NCI-H345 (cell line): ENCODE data around the gene RAB6A.

Source experiments
- DNase-seq: peaks from one replicate; lab custom pipeline; 2025; lab: John Stamatoyannopoulos, UW

The RAB6A gene

DNA sequence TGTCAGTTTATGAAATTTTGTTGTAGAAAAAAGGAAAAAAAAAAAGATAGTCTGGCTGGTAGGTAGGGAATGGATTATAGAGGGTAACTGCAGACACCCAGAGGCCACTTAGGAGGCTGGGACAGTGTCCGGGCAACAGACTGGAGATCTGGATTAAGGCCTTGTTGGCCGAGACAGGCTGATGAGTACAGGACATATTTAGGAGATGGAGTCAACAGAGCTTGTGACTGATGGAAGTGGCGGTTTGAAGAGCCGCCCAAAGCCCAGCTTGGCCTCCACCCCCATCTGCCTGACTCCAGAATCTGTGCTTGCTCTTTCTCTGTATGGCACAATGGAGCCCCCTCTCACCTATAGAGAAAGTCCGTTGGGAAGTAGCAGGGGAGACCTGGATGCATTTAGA is 106.9 kb downstream of the RAB6A start:
- DNase-seq: no peak

DNA sequence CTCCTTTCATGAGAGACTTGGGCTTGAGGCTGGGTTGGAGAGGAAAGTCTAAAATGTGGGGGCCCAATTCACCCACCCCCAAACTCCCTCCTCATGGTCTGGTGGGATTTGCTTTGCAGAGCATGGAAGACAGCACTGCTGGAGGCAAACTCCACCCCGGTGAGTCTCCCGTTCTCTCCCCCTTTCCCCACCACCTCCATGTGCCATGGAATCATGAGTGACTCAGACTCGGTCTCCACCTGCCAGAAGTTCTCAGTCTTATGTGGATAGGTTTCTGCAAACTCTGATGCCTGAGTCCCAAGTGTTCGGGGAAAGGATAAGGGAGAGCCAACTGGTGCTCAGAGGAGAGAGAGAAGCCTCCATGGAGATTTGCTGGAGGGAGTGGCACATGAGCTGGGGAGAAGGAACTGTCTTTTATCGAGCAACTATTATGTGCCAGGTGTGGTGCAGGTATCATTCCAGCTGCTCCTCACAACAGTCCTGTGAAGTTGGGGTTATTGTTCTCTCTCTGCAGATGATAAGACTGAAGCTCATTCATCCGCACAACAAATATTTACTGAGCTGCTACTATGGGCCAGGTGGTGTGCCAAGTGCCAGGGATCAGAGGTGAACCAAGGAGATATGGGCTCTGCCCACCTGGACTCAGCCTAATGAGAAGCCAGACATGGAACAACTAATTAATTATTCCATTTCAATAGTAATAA is 107.9 kb downstream of the RAB6A start:
- no peak for DNase-seq

DNA sequence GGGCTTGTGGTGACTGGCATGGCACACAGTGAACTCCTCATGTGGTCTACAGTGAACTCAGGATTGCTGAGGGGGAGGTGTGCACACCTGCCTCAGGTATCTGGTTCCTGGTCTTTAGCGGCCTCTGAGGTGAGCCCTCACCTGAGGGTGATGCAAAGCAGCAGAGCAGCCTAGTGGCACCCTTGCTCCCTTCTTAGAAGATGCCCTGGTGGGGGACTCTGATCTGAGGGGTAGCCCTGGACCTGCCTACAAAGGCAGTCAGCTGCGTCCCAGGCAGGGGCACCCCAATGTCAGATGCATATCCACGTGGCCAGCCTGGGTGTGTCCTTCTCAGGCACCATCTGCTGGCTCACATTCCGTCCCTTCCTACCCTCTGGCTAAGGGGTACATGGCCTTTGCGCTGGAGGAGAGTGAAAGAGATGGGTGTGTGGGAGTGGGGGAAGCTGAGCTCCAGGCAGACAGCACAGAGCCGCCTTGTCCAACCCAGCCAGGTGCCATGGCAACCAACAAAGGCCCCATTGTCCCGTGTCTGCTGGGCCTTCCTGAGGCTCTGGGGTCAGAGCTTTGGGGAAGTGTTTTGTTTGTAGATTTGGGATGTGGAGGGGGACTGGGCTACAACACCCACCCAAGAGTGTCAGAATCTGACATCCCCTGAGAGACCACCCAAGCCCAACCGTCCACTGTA is 108.7 kb downstream of the RAB6A start:
- no peak for DNase-seq

DNA sequence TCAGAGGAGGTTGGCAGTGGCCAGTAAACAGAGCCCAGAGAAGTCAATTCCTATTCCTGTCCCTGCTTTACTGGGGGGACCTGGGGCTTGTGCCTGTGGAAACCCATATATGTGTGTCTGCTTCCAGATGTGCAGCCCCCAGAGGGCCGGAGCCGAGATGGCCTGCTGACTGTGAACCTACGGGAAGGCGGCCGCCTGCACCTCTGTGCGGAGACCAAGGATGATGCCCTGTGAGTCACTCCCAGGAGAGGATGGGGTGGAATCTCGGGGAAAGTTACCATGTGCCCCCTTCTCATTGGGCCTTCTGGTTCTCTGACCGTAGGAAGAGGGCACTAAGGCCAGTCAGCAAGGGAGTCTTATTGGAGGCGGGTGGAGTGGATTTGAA is 109.2 kb downstream of the RAB6A start:
- DNase-seq: no peak

DNA sequence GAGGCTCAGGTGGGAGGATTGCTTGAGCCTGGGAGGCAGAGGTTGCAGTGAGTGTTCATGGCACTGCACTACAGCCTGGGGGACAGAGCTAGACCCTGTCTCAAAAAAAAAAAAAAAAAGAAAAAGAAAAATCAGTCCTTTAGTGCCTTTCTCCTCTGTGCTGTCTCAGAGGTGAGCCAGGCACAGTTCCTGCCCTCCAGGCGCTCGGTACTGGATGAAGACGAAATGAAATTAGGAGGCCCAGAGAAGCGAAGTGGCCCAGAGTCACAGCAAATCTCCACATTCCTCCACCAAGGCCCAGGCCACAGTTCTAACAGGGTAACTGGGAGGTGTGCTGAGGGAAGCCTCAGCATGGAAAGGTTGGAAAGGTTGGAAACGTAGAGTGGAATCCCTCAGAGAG is 109.6 kb downstream of the RAB6A start:
- DNase-seq: no peak

DNA sequence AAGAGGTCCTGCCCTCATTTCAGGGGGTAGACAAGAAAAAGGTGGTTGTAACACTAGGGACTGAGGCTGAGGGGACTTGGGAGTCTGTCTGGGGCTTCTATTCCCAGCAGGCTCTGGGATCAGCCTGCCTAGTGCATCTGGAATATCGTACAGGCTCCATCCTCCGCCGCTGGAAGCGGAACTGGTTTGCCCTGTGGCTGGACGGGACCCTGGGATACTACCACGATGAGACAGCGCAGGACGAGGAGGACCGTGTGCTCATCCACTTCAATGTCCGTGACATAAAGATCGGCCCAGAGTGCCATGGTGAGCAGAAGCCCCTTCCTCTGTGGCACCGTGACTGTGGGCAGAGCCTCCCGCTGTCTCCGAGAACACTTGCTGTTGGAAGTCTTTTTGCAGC is 110.5 kb downstream of the RAB6A start:
- no peak for DNase-seq

DNA sequence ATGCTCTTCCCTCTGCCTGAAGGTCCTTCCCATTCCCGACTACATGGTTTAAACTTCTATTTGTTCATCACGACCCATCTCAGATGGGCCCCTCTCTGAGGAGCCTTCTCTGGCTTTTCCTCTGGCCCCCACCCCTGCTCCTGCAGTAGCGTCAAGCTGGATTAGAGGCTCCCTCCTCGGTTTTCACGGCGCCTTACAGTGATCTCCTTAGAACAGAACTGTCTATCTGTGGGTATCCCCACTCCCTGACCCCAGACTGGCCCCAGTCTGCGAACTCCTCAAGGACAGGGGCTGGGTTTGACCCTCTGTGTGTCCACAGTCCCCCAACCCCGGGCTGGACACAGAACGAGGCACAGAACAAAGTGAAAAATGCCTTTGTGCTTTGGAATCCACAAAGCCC is 111.7 kb downstream of the RAB6A start:
- DNase-seq: no peak

DNA sequence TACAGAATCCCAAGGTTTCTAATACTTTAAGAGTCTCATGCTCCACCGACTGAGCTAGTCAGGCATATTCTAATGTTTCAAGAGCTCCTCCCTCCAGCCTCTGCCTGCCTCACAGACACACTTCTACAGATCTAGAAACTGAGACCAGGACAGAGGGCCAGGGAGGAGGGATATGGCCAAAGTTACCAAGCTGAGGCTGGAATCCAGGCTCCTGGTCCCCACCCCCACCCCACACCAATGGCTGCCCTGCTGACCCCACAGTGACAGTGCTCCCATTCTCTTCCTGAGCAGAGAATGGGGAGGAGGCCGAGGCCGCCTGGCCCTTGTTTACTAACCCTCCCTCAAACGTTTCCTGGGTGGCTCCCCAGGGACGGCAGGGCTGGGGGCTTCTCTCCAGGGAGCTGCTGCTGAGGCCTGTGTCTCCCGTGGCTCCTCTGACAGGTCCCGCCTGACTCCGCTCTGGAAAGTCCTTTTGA is 112.3 kb downstream of the RAB6A start:
- no peak for DNase-seq

DNA sequence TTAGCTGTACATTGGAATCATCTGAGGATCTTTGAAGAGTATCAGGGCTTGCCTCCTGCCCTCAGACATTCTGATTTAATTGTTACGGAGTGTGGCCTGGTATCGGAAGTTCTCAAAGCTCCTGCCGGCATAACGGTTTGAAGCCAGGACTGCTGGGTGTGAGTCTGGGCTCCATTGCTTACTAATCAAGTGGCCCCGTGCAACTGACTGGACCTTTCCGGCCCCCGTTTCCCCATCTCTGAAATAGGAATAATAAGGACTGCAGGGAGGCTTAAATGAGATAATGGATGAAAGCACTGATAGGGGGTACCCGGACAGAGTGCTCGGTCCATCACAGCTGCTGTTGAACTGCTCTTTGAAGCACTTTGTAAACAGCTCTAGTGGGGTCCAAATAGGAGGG is 112.8 kb downstream of the RAB6A start:
- no peak for DNase-seq

DNA sequence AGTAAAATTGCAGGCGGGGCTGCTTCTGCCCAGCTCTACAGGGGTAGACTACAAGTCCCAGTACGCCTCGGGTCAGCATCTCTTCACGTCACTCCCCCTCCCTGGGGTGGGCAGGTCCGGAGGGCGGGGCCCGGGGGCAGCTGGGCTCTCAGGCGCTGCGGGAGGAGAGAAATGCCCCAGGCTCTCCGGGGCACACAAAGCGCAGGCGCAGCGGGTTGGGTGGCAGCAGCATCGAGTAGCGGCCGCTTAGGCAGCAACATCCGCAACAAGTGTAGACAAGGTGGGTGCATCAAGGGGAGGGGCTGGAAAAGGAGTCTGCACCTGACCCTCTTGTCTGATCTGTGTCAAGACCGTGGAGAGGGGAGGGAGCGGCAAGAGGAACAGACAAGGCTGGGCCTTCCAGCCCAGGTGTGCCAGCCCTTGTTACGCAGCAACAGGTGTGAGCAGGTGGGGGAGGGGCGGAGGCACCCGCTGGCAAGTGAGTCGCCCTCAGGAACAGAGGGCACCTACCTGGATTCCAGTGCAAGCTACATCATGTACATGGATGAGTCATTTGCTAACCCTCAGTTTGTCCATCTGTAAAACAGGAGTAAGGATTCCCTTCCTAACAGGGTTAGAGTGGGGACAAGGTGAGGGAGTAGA is 113.3 kb downstream of the RAB6A start:
- DNase-seq: peak; percentile 97

DNA sequence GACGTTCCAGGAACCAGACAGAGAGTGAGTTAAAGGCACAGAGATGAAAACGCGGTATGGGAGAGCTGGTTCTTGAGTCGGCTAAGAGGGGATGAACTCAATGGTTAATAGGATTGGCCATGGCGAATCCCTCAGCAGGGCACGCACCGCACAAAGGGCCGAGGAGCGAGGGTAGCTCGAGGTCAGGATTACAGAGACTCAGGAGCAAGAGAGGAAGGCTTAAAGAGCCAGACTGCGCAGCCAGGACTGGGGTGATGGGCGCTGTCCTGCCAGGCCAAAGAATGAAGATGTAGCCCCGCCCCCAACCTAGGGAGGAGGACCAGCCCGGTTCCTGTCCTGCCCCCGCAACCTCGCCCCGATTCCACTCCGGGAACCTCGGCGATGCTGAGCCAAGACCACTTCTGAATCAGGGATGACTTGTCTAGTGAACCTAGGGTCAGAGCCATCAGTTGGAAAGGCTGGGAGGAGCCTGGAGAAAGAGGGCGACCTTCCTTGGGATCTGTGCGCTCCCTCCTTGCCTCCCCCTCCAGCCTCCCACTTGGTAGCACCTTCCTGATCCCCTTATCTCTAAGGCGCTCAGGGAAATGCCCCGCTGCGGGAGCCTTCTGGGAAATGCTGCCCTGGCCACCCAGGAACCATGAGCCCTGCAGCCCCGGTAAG is 114.8 kb downstream of the RAB6A start, which contains the start of gene PLEKHB1:
Gene PLEKHB1 (plus strand): TSS at position 610 of the 660 bp plus-strand sequence. CDS start 28 bp downstream, at position 638.
- no peak for DNase-seq

DNA sequence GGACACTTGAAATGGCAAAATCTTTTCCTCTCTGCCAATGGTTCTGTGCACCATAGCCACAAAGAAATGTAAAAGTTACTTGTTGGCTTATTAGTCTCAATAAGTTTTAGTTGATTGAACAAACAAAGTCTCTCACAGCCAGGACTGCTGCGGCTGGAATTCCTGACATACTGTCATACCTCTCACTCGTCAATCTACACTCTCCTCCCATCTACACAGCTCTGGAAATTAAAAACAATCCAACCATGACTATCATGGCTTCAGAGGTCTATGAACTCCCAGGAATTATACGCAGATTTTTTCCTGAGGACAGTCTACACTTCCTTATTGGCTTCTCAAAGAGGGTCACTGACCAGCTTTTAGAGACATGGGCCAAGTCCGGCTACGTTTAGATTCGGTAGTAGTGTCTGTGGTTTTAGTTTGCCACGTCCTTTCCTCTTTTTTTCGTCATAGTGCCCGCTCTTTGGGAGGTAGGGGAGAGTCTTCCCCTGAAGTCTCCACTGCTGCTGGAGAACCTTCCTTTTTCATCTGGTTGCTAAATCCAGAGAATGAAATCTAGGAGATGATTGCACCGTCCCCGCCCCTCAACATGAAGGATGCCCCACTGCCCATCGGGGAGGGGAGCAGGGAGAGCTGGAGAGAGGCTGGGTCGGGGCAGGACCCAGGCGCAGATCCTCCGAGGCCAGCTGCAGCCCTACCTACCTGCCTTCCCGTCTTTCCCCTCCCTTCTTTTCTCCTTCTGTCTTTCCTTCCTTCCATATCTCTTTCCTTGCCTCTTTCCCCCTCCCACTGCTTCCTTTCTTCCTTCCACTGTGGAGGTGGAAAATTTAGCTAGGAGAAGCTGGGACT is 115.5 kb downstream of the RAB6A start:
- DNase-seq: no peak

DNA sequence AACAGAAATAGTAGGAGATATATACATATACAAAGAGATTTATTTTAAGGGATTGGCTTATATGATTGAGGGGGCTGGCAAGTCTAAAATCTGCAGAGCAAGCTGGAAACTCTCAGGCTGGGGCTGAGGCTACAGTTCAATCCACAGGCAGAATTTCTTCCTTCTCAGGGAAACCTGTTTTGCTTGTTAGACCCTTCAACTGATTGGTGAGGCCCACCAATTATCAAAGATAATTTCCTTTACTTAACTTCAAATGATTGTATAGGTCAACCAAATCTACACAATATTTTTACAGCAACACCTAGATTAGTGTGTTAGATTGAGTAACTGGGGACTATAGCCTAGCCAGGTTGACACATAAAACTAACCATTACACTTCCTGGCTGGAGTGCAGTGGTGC is 119.2 kb downstream of the RAB6A start:
- no peak for DNase-seq

DNA sequence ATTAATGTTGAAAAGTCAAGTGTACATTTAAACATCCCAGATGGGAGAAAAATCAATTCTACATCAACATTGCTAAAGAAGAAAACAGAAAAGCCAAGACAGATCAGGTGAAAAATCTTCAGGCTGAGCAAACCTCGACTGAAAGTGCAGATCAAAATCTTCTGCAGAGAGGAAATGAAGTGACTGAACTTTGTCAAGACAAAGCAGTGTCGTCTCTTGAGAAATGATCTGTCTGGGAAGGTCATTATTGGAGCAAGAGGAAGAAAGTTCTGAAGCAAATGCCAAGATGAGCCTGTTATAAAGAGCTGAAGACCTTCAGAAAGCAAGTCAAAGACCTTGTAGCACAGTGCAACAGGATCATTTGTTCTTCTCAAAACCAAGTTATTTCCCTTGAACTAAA is 120.3 kb downstream of the RAB6A start:
- DNase-seq: no peak

DNA sequence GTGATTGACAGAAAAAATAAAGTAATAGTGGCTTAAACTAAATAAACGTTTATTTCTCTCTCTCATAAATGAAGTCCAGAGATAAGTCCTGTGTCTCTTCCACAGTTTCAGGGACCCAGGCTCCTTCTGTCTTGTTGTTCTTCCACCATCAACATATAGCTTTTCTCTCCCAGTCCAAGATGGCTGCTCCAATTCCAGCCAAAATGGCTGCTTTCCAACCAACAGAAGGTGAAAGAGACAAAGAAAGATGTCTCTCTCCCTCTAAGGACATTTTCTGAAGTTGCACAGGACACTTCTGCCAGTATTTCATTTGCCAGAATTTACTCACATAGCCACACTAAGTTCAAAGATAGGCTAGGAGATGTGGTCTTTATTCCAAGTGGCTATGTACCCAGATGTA is 123.9 kb downstream of the RAB6A start:
- DNase-seq: no peak

DNA sequence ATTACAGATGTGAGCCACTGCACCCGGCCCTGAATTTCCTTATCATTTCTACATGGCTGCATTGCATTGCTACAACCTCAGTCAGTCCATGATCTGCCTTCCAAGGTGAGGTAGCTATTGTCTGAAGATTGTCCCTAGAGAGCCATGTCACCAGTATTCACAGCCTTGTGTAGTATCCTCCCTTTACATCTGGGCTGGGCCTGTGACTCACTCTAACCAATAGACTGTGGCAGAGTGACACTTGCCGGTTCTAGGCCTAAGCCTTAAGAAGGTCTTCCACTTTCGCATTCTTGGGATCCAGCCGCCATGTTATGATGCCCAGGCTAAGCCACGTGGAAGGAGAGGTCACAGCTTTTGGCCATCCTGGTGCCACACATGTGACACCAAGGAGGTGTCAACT is 124.6 kb downstream of the RAB6A start:
- DNase-seq: no peak

DNA sequence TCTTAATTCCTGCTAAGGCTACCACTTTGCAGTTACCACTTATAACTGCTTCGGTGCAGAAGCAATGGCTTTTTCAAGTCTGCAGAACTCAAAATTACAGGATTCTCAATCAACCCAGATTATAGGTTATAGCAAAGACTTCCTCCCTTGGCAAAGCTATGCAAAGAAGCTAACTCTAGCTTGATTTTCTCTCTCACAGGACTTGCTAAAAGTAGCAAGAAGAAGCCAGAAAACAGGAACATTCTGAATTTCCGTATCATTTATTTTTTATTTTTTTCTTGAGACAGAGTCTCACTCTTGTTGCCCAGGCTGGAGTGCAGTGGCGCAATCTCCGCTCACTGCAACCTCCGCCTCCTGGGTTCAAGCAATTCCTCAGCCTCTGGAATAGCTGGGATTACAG is 125.2 kb downstream of the RAB6A start:
- DNase-seq: no peak

DNA sequence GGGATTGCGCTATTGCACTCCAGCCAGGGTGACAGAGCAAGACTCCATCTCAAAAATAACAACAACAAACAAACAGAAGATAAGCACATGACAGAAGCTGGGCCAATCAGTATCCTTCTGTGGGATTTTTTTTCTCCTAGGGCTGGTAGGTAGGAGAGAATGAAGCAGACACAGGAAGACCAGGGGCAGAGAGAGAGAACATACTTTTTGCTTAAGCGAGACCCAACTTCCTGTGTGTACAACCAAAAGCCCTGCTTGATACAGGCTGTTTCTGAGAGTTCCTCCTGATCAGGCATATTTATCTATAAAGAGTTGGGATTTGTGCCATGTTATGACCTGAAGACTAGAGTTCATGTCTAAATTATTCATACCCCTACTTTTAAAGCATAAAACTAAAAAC is 126.9 kb downstream of the RAB6A start:
- no peak for DNase-seq

DNA sequence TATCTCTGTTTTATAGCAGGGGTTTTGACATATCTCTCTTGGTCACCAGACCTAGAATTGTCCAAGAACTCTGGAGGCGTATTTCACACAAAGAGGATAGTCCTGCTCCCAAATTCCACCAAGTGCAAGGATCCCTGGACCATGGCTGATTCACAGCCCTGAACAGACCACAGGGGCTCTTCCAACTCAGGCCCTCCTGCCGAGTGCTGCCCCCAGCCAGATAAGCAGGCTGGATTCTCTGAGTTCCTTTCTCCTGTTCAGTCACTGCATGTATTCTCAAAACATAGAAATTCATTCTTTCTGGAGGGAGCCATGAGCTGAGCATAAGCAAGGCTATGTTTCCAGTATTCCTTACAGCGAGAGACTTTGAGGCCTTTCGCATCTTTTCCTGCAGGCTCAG is 127.9 kb downstream of the RAB6A start:
- DNase-seq: no peak

DNA sequence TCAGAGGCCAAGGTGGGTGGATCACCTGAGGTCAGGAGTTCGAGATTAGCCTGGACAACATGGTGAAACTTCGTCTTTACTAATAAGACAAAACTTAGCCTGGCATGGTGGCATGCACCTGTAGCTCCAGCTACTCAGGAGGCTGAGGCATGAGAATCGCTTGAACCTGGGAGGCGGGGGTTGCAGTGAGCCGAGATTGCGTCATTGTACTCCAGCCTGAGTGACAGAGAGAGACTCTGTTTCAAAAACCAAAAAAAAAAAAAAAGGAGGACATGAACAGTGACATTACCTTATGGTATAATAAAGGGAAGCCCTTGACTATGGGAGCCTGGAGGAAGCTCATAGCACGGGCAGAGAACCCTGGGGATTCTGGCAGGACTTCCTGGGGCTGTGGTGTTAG is 131.0 kb downstream of the RAB6A start:
- DNase-seq: no peak

DNA sequence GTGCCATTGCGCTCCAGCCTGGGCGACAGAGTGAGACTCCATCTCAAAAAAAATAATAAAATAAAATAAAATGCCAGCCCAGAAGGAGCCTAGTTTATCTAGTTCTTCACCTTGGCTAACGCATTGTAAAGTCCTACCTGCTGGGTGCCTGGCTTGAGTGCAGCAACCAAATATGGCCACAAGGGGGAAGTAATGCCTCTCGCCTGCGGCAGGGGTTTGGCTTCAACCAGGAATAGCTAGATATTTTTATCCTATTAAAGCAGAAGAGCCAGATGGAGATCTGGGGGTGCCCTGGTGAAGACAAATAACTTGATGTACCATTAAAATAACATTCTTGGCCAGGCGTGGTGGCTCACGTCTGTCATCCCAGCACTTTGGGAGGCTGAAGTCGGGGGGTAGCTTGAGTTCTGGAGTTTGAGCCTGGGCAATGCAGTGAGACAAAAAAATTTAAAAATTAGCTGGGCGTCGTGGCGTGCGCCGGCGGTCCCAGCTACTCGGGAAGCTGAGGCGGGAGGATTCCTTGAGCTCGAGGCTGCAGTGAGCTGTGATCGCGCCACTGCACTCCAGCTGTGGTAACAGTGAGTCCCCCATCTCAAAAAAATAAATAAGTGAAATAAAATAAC is 135.1 kb downstream of the RAB6A start:
- peak; percentile 77 for DNase-seq
